Thyroid gland (tissue), 4 donors: ENCODE measurements around the gene WRAP53. TPM values are rescaled to one million over a fixed set of nuclear protein-coding genes. Genes with fewer than 3 reads are reported as not detected.

Experiments
- DNase-seq, 2 donors: peaks; one replicate each; pipeline ENCODE4 v3.0.0-alpha.2; 2019
- H3K27ac ChIP-seq, 3 donors: fragments of 200-600 bp; sonication (generic); 1 replicate in 2 of 3; 2 replicates in 1 of 3; pipeline ENCODE4 v1.5.1; 2016 to 2019; ENCODE audit warnings: mild to moderate bottlenecking in 1 of 3, moderate library complexity in 1 of 3
- H3K27me3 ChIP-seq: fragments of 200-600 bp; sonication (generic); one replicate; pipeline ENCODE4 v1.5.1; 2019
- H3K36me3 ChIP-seq, 2 donors: fragments of 200-600 bp; sonication (generic); one replicate each; pipeline ENCODE4 v1.5.1; 2016 to 2019
- H3K4me1 ChIP-seq, 2 donors: fragments of 200-600 bp; sonication (generic); one replicate each; pipeline ENCODE4 v1.5.1; 2017 to 2019
- H3K4me3 ChIP-seq, 3 donors: fragments of 200-600 bp; sonication (generic); replicated peaks in 1 of 3; 1 replicate in 2 of 3; 2 replicates in 1 of 3; pipeline ENCODE4 v1.5.1; 2016; ENCODE audit warnings: mild to moderate bottlenecking in 1 of 3
- H3K9me3 ChIP-seq: fragments of 200-600 bp; sonication (generic); one replicate; pipeline ENCODE4 v1.5.1; 2017
- CTCF ChIP-seq, 6 experiments: fragments of 200-600 bp in 3 of 6; fragments of 450-650 bp in 3 of 6; sonication (generic) in 3 of 6; IDR thresholded peaks; one replicate each; pipeline ENCODE4 v1.5.1; 2016 to 2019; ENCODE audit warnings: antibody characterized with exemption in 6 of 6, mild to moderate bottlenecking in 2 of 6, inconsistent platforms in 1 of 6, moderate library complexity in 1 of 6
- POLR2A ChIP-seq, 2 donors: fragments of 450-650 bp; IDR thresholded peaks; one replicate each; pipeline ENCODE4 v1.6.1; 2017; ENCODE audit warnings: antibody characterized with exemption in 2 of 2, mild to moderate bottlenecking in 2 of 2, moderate library complexity in 1 of 2
- WGBS, 2 donors: methylation state at CpG; one replicate each; pipeline ENCODE4 v1.1.5; 2017; 5-methylcytosine and 5-hydroxymethylcytosine counted together
- intact Hi-C: fragments of 100-400 bp; cut with DNase I; formaldehyde crosslinking; loops from one replicate; pipeline ENCODE4 v1.15.1; 2023
- total RNA-seq, 4 donors: library from RNA; depleted of rRNA; stranded (reverse); fragments of >200 nt; gene quantifications; one replicate each; pipeline ENCODE4 v1.2.3, GENCODE V29; 2016

Gene WRAP53
- total RNA-seq, 4 donors from 2014 or later = 2.9 to 8.0 (median 4.6) TPM

GRCh38 chr17:7667656-7668406, 20.4 kb upstream of the WRAP53 start:
- Histone ChIP-seq H3K9me3 (no peaks in the 10 kb centered on the region), H3K36me3 (peaks cover 17 to 35% of the 10 kb centered on the region in 2 donors), H3K4me3 (no peak overlapping the region), H3K4me1 (peaks cover 3 to 7% of the 10 kb centered on the region in 2 donors), H3K27me3 (no peaks in the 10 kb centered on the region), H3K27ac (no peak overlapping the region)
- DNase-seq = peak; percentile 54 to 63
- TF ChIP-seq CTCF (IDR thresholded peaks at IDR 0.05) = no peak
- no peak for TF ChIP-seq POLR2A (IDR thresholded peaks at IDR 0.05)
- WGBS, 2 donors = 49 to 64% methylated on average over 6 to 10 of the region's 10 CpGs
- intact Hi-C loops = no loop called here

GRCh38 chr17:7668482-7668881, 19.8 kb upstream of the WRAP53 start:
- Histone ChIP-seq H3K4me1 (peaks cover 3 to 7% of the 10 kb centered on the region in 2 donors), H3K9me3 (no peaks in the 10 kb centered on the region), H3K27me3 (no peaks in the 10 kb centered on the region), H3K27ac (no peak overlapping the region), H3K4me3 (no peak overlapping the region), H3K36me3 (peaks cover 24 to 40% of the 10 kb centered on the region in 2 donors)
- 92 to 94% methylated on average over 7 of the region's 7 CpGs for WGBS, 2 donors
- intact Hi-C loops = no loop called here
- no peak for TF ChIP-seq CTCF (IDR thresholded peaks at IDR 0.05)
- TF ChIP-seq POLR2A (IDR thresholded peaks at IDR 0.05) = no peak
- DNase-seq = no peak

- TF ChIP-seq POLR2A (IDR thresholded peaks at IDR 0.05) = no peak
- peak in 1 of 6 experiments; percentile 25 for TF ChIP-seq CTCF (IDR thresholded peaks at IDR 0.05)
These were observed 15.0 kb upstream of the WRAP53 start for GRCh38 chr17:7673239-7673638.

GRCh38 chr17:7674934-7675333, 13.3 kb upstream of the WRAP53 start:
- WGBS, 2 donors = 89 to 90% methylated on average over 11 to 14 of the region's 14 CpGs
- H3K27me3 ChIP-seq = no peaks in the 10 kb centered on the region
- DNase-seq = no peak
- intact Hi-C loops = no loop called here
- H3K36me3 ChIP-seq = peaks cover 36 to 47% of the 10 kb centered on the region in 2 donors
- H3K4me1 ChIP-seq = no peaks in the 10 kb centered on the region
- TF ChIP-seq CTCF (IDR thresholded peaks at IDR 0.05) = no peak
- TF ChIP-seq POLR2A (IDR thresholded peaks at IDR 0.05) = no peak
- no peaks in the 10 kb centered on the region for H3K9me3 ChIP-seq
- no peak overlapping the region for H3K27ac ChIP-seq
- H3K4me3 ChIP-seq = no peak overlapping the region

More at GRCh38 chr17:7673239-7673638, 15.0 kb upstream of the WRAP53 start:
- H3K9me3 ChIP-seq = no peaks in the 10 kb centered on the region
- H3K27me3 ChIP-seq = no peaks in the 10 kb centered on the region
- no peak for DNase-seq
- intact Hi-C loops = no loop called here
- H3K36me3 ChIP-seq = peaks cover 45 to 62% of the 10 kb centered on the region in 2 donors
- H3K27ac ChIP-seq = no peak overlapping the region
- no peaks in the 10 kb centered on the region for H3K4me1 ChIP-seq
- no peak overlapping the region for H3K4me3 ChIP-seq
- 89 to 95% methylated on average over 2 of the region's 2 CpGs for WGBS, 2 donors

GRCh38 chr17:7676533-7676932, 11.7 kb upstream of the WRAP53 start:
- WGBS, 2 donors = 40 to 84% methylated on average over 1 to 5 of the region's 5 CpGs
- Histone ChIP-seq H3K27me3 (no peaks in the 10 kb centered on the region), H3K9me3 (no peaks in the 10 kb centered on the region), H3K36me3 (peaks cover 28 to 34% of the 10 kb centered on the region in 2 donors), H3K4me3 (no peak overlapping the region), H3K27ac (no peak overlapping the region), H3K4me1 (no peaks in the 10 kb centered on the region)
- intact Hi-C loops = no loop called here
- TF ChIP-seq POLR2A (IDR thresholded peaks at IDR 0.05) (no peak), CTCF (IDR thresholded peaks at IDR 0.05) (no peak)
- DNase-seq = no peak
